IMR-90 (cell line): ENCODE results near the gene C1QL1.

Experiments used
- MAFK ChIP-seq: IDR thresholded peaks from 2 replicates; pipeline ENCODE4 v1.6.1; 2012; ENCODE audit warnings: low read depth, low read length, improper control_type of control experiment
- MXI1 ChIP-seq: IDR thresholded peaks from 2 replicates; pipeline ENCODE4 v1.6.1; 2012; ENCODE audit warnings: low read depth, mild to moderate bottlenecking, low read length, moderate library complexity, borderline replicate concordance
- POLR2A ChIP-seq: IDR thresholded peaks from 2 replicates; pipeline ENCODE4 v1.6.1; 2012; ENCODE audit warnings: mild to moderate bottlenecking, low read depth, low read length
- TF ChIP-seq, protein P1 (sequence below): conservative IDR thresholded peaks from 2 replicates; pipeline ENCODE4 v1.5.1; 2012; ENCODE audit warnings: mild to moderate bottlenecking, low read depth, low read length, improper control_type of control experiment

DNA sequence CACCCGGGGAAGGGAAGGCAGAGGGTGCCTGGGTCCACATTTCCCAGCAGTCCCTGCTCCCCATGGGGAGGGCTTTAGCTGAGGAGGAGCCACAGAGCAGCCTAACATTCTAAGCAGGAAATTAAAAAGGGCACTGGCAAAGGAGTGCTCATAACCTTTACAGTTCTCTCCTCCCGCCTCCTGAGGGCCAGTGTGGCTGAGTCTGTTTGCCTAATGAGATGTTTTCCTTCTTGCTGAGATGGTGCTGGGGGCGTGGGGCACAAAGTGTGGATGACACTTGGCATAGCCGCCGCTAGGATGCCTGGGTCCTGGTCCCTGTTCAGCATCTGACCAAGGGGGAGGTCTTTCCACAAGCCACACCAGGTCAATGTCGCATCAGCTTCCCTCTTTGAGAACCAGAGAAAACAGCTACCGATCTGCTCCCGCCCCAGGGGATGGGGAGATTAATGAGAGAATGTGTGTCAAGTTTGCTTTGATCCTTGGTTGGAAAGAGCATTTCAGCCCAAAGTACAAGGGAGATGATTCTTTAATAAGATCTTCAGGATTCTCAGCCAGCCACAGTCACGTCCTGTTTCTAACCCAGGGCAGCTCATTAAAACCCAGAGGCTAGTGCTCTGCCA, 26.3 kb downstream of the C1QL1 start:
- TF ChIP-seq, protein P1, sequence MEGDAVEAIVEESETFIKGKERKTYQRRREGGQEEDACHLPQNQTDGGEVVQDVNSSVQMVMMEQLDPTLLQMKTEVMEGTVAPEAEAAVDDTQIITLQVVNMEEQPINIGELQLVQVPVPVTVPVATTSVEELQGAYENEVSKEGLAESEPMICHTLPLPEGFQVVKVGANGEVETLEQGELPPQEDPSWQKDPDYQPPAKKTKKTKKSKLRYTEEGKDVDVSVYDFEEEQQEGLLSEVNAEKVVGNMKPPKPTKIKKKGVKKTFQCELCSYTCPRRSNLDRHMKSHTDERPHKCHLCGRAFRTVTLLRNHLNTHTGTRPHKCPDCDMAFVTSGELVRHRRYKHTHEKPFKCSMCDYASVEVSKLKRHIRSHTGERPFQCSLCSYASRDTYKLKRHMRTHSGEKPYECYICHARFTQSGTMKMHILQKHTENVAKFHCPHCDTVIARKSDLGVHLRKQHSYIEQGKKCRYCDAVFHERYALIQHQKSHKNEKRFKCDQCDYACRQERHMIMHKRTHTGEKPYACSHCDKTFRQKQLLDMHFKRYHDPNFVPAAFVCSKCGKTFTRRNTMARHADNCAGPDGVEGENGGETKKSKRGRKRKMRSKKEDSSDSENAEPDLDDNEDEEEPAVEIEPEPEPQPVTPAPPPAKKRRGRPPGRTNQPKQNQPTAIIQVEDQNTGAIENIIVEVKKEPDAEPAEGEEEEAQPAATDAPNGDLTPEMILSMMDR = no peak
- no peak for TF ChIP-seq POLR2A
- TF ChIP-seq MXI1 = no peak
- TF ChIP-seq MAFK = no peak
